H1 (cell line): Measurements from ENCODE around the gene ZNF560. TPM values are rescaled to one million over a fixed set of nuclear protein-coding genes. Genes with fewer than 3 reads are reported as not detected.

ENCODE experiments used
- RFX5 ChIP-seq: IDR thresholded peaks from 2 replicates; pipeline ENCODE4 v1.6.1; 2011; ENCODE audit warnings: low read depth, low read length, improper control_type of control experiment, borderline replicate concordance
- RNF2 ChIP-seq: fragments of 200-900, 300-1000 bp; sonication (generic); IDR thresholded peaks from 2 replicates; pipeline ENCODE4 v1.7.1; 2016; ENCODE audit warnings: borderline replicate concordance, low read depth, mild to moderate bottlenecking, antibody characterized with exemption, low read length; ENCODE audit not compliant: poor library complexity, severe bottlenecking; ENCODE audit errors: missing control alignments
- SIN3A ChIP-seq, 2 experiments: IDR thresholded peaks in 1 of 2; conservative IDR thresholded peaks in 1 of 2; 2 replicates each; pipeline ENCODE4 v1.6.1; 2011 to 2012; ENCODE audit warnings: low read length in 2 of 2, improper control_type of control experiment in 1 of 2, low read depth in 1 of 2, mild to moderate bottlenecking in 1 of 2
- polyA plus RNA-seq, 7 experiments: library from polyadenylated mRNA; depleted of rRNA in 3 of 7; stranded (reverse) in 5 of 7; unstranded in 2 of 7; fragments of >200 nt in 5 of 7; fragments of 200-250 nt in 2 of 7; gene quantifications; 1 replicate in 5 of 7; 2 replicates in 1 of 7; 4 replicates in 1 of 7; pipeline versions ENCODE4 v1.2.1 to v1.2.3, GENCODE V29; 2011 to 2013; ENCODE audit warnings: missing spikeins in 2 of 7, mixed read lengths in 2 of 7
- total RNA-seq: library from RNA; stranded (reverse); fragmentation: NEBNext Ultra II Directional; extraction: Animal tissue kit (Norgen Biotek cat#: 25700); gene quantifications from 2 replicates; pipeline ENCODE4 v1.2.1, GENCODE V29; 2021
- TF ChIP-seq, protein P1 (sequence below), 3 experiments: IDR thresholded peaks; 1 replicate in 2 of 3; 2 replicates in 1 of 3; pipeline versions ENCODE4 v1.5.1 to v1.6.1; 2011; ENCODE audit warnings: low read length in 3 of 3, mild to moderate bottlenecking in 3 of 3, inconsistent platforms in 2 of 3, low read depth in 1 of 3, moderate library complexity in 1 of 3; ENCODE audit not compliant: insufficient read depth in 1 of 3; ENCODE audit errors: control extremely low read depth in 1 of 3

ZNF560 gene
- total and polyA plus RNA-seq, 2 of the 8 experiments (the other 6 are each of a cell fraction or from before 2014, with no cell fraction given) = 0.02 TPM; not detected in 1

DNA sequence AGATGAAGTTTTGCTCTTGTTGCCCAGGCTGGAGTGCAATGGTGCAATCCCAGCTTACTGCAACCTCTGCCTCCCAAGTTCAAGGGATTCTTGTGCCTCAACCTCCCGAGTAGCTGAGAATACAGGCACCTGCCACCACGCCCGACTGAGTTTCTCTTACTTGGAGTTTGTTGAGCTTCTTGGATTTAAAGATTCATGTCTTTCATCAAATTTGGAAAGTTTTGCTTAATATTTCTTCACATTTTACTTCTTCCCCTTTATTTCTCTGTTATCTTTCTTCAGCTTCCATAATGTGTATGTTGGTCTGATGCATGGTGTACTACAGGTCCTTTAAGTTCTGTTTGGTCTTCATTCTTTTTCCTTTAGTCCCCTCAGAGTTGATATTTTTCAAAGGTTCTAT, 8.9 kb upstream of the ZNF560 start (continued):
- TF ChIP-seq, protein P1, sequence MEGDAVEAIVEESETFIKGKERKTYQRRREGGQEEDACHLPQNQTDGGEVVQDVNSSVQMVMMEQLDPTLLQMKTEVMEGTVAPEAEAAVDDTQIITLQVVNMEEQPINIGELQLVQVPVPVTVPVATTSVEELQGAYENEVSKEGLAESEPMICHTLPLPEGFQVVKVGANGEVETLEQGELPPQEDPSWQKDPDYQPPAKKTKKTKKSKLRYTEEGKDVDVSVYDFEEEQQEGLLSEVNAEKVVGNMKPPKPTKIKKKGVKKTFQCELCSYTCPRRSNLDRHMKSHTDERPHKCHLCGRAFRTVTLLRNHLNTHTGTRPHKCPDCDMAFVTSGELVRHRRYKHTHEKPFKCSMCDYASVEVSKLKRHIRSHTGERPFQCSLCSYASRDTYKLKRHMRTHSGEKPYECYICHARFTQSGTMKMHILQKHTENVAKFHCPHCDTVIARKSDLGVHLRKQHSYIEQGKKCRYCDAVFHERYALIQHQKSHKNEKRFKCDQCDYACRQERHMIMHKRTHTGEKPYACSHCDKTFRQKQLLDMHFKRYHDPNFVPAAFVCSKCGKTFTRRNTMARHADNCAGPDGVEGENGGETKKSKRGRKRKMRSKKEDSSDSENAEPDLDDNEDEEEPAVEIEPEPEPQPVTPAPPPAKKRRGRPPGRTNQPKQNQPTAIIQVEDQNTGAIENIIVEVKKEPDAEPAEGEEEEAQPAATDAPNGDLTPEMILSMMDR (IDR thresholded peaks at IDR 0.05; ENCODE audit: control extremely low read depth in 1 of 3, insufficient read depth in 1 of 3, low read depth in 1 of 3, low read length in 3 of 3) = no peak
- TF ChIP-seq RNF2 (no peak), SIN3A (conservative IDR thresholded peaks at IDR 0.05 in 1 of 2, IDR thresholded peaks at IDR 0.05 in 1 of 2; ENCODE audit: low read depth in 1 of 2, low read length in 2 of 2) (no peak), RFX5 (no peak)
